Suprapubic skin (tissue), 4 donors: ENCODE results near the gene SHROOM4. TPM values are rescaled to one million over a fixed set of nuclear protein-coding genes. Genes with fewer than 3 reads are reported as not detected.

Experiments
- DNase-seq, 2 donors: peaks; one replicate each; pipeline ENCODE4 v3.0.0-alpha.2; 2019; ENCODE audit warnings: low spot score in 2 of 2
- H3K27ac ChIP-seq: fragments of 200-600 bp; sonication (generic); one replicate; pipeline ENCODE4 v1.5.1; 2019
- H3K27me3 ChIP-seq: fragments of 200-600 bp; sonication (generic); one replicate; pipeline ENCODE4 v1.5.1; 2019
- H3K36me3 ChIP-seq: fragments of 200-600 bp; sonication (generic); one replicate; pipeline ENCODE4 v1.5.1; 2019
- H3K4me1 ChIP-seq: fragments of 200-600 bp; sonication (generic); one replicate; pipeline ENCODE4 v1.5.1; 2019
- H3K4me3 ChIP-seq: fragments of 200-600 bp; sonication (generic); one replicate; pipeline ENCODE4 v1.5.1; 2019; ENCODE audit warnings: mild to moderate bottlenecking
- H3K9me3 ChIP-seq: fragments of 200-600 bp; sonication (generic); one replicate; pipeline ENCODE4 v1.5.1; 2019
- EP300 ChIP-seq: sonication (generic); formaldehyde crosslinking; IDR thresholded peaks from one replicate; pipeline ENCODE4 v1.6.1; 2017; ENCODE audit warnings: antibody characterized with exemption
- POLR2A ChIP-seq, 2 donors: fragments of 450-650 bp; IDR thresholded peaks; one replicate each; pipeline ENCODE4 v1.6.1; 2017; ENCODE audit warnings: antibody characterized with exemption in 2 of 2, mild to moderate bottlenecking in 2 of 2, moderate library complexity in 2 of 2
- POLR2AphosphoS5 ChIP-seq, 3 donors: sonication (generic); formaldehyde crosslinking; IDR thresholded peaks; one replicate each; pipeline ENCODE4 v1.6.1; 2017; ENCODE audit warnings: antibody characterized with exemption in 3 of 3
- WGBS: methylation state at CpG from one replicate; pipeline ENCODE4 v1.1.5; 2018; 5-methylcytosine and 5-hydroxymethylcytosine counted together
- total RNA-seq, 4 donors: library from RNA; depleted of rRNA; stranded (reverse); fragments of >200 nt; gene quantifications; one replicate each; pipeline ENCODE4 v1.1.0, GENCODE V29; 2016
- TF ChIP-seq, protein P1 (sequence below), 2 donors: fragments of 200-600 bp in 1 of 2; fragments of 450-650 bp in 1 of 2; sonication (generic) in 1 of 2; IDR thresholded peaks; one replicate each; pipeline ENCODE4 v1.5.1; 2016 to 2019; ENCODE audit warnings: antibody characterized with exemption in 2 of 2, mild to moderate bottlenecking in 1 of 2, moderate library complexity in 1 of 2

SHROOM4 gene
- total RNA-seq, 4 donors from 2014 or later, result 2.3 to 10.0 (median 4.4) TPM

DNA sequence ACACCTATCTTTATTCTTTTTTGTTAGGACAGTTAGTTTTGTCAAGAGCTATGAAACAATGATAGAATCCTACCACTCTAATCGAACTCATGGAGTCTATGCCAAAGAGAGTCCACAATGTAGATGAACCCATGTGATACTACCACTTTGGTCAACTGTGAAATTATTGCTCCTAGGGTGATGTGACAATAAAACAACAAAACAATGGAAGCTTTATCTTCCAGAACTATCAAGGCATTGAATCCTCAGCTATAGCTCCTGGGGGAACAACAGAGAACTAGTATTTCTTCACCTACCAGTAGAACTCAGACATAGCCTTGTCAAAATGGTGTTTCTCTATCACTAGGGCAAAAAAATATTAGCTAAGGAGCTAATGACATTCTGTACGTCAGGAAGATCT lies 62.9 kb downstream of the SHROOM4 start:
- WGBS, result 53% methylated on average over 2 of the region's 2 CpGs
- DNase-seq, result no peak
- no peaks in the 10 kb centered on the region for H3K27me3 ChIP-seq
- H3K9me3 ChIP-seq, result no peaks in the 10 kb centered on the region
- TF ChIP-seq EP300, result no peak
- TF ChIP-seq POLR2AphosphoS5 (IDR thresholded peaks at IDR 0.05), result no peak
- TF ChIP-seq, protein P1, sequence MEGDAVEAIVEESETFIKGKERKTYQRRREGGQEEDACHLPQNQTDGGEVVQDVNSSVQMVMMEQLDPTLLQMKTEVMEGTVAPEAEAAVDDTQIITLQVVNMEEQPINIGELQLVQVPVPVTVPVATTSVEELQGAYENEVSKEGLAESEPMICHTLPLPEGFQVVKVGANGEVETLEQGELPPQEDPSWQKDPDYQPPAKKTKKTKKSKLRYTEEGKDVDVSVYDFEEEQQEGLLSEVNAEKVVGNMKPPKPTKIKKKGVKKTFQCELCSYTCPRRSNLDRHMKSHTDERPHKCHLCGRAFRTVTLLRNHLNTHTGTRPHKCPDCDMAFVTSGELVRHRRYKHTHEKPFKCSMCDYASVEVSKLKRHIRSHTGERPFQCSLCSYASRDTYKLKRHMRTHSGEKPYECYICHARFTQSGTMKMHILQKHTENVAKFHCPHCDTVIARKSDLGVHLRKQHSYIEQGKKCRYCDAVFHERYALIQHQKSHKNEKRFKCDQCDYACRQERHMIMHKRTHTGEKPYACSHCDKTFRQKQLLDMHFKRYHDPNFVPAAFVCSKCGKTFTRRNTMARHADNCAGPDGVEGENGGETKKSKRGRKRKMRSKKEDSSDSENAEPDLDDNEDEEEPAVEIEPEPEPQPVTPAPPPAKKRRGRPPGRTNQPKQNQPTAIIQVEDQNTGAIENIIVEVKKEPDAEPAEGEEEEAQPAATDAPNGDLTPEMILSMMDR (IDR thresholded peaks at IDR 0.05), result no peak
- no peak for TF ChIP-seq POLR2A (IDR thresholded peaks at IDR 0.05)
- no peaks in the 10 kb centered on the region for H3K4me1 ChIP-seq
- no peaks in the 10 kb centered on the region for H3K36me3 ChIP-seq
- no peak overlapping the region for H3K27ac ChIP-seq
- no peak overlapping the region for H3K4me3 ChIP-seq

DNA sequence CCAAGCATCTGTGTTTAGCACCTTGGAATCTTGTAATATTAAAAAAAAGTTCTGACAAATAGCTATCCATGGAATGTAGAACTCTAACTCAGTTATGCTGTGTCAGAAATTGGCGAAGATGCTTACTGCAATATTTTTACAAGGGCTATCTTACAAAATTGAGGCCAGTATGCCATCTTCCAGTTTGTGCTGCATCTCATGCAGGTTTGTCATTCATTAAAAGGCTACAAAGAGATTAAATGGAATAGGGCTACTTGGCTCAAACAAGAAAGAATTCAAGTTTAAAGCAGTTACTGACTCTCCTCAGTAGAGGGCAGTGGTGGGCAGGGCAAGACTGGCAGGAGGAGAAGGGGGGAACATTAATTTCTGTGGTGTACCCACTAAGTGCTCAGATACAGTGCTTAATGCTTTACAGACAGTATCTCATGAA lies 66.5 kb downstream of the SHROOM4 start:
- H3K4me3 ChIP-seq, result no peak overlapping the region
- no peaks in the 10 kb centered on the region for H3K4me1 ChIP-seq
- no peaks in the 10 kb centered on the region for H3K9me3 ChIP-seq
- H3K27ac ChIP-seq, result no peak overlapping the region
- no peaks in the 10 kb centered on the region for H3K36me3 ChIP-seq
- DNase-seq, result no peak
- TF ChIP-seq, protein P1 (IDR thresholded peaks at IDR 0.05), result peak in 1 of 2 donors; percentile 43
- TF ChIP-seq POLR2AphosphoS5 (IDR thresholded peaks at IDR 0.05), result no peak
- no peak for TF ChIP-seq POLR2A (IDR thresholded peaks at IDR 0.05)
- no peak for TF ChIP-seq EP300
- 55% methylated on average over 1 of the region's 1 CpG for WGBS
- H3K27me3 ChIP-seq, result no peaks in the 10 kb centered on the region

DNA sequence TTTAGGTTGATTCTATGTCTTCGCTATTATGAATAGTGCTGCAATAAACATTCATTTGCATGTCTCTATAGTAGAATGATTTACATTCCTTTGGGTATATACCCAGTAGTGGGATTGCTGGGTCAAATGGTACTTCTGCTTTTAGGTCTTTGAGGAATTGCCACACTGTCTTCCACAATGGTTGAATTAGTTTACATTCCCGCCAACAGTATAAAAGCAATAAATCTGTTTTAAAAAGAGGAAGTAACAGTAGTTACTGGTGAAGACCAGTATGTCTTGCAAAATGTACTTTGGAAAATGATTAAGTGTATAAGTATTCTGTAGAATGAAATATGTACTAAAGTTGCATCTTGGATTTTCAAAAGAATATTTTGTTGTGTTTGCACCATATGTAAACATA lies 77.3 kb downstream of the SHROOM4 start:
- 78% methylated on average over 2 of the region's 2 CpGs for WGBS
- H3K9me3 ChIP-seq, result no peaks in the 10 kb centered on the region
- DNase-seq, result no peak
- no peaks in the 10 kb centered on the region for H3K27me3 ChIP-seq
- no peak overlapping the region for H3K4me3 ChIP-seq
- no peak overlapping the region for H3K27ac ChIP-seq
- H3K36me3 ChIP-seq, result no peaks in the 10 kb centered on the region
- TF ChIP-seq EP300 (no peak), POLR2A (IDR thresholded peaks at IDR 0.05) (no peak), POLR2AphosphoS5 (IDR thresholded peaks at IDR 0.05) (no peak)
- TF ChIP-seq, protein P1 (IDR thresholded peaks at IDR 0.05), result no peak
- H3K4me1 ChIP-seq, result no peaks in the 10 kb centered on the region

DNA sequence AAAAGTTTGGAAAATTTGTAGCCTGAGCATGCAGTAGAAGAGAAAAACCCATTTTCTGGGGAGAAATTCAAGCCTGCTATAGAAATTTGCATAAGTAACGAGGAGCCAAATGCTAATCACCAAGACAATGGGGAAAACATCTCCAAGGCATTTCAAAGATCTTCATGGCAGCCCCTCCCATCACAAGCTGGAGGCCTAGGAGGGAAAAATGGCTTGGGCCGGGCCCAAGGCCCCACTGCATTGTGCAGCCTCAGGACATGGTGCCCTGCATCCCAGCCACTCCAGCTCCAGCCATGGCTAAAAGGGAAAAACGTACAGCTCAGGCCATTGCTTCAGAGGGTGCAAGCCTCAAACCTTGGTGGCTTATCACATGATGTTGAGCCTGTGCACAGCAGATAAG lies 87.7 kb downstream of the SHROOM4 start:
- DNase-seq, result no peak

DNA sequence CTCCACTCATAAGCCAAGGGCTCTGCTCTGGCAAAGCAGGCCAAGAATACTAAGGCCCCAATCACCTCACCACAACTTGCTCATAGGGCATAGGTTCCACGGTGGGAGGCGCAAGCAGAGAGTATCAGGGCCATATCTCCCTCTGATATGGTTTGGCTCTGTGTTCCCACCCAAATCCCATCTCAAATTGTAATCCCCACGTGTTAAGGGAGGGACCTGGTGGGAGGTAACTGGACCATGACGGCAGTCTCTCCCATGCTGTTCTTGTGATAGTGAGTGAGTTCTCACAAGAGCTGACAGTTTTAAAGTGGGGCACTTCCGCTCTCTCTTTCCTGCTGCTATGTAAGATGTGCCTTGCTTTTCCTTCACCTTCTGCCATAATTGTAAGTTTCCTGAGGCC lies 88.7 kb downstream of the SHROOM4 start:
- no peak overlapping the region for H3K27ac ChIP-seq
- no peaks in the 10 kb centered on the region for H3K36me3 ChIP-seq
- no peaks in the 10 kb centered on the region for H3K4me1 ChIP-seq
- no peaks in the 10 kb centered on the region for H3K9me3 ChIP-seq
- WGBS, result 87% methylated on average over 5 of the region's 5 CpGs
- TF ChIP-seq POLR2AphosphoS5 (IDR thresholded peaks at IDR 0.05), result no peak
- TF ChIP-seq EP300, result no peak
- TF ChIP-seq, protein P1 (IDR thresholded peaks at IDR 0.05), result no peak
- no peak for TF ChIP-seq POLR2A (IDR thresholded peaks at IDR 0.05)
- H3K4me3 ChIP-seq, result no peak overlapping the region
- DNase-seq, result no peak
- no peaks in the 10 kb centered on the region for H3K27me3 ChIP-seq

More for the DNA sequence above, 87.7 kb downstream of the SHROOM4 start:
- Histone ChIP-seq H3K36me3 (no peaks in the 10 kb centered on the region), H3K27ac (no peak overlapping the region), H3K4me1 (no peaks in the 10 kb centered on the region), H3K27me3 (no peaks in the 10 kb centered on the region), H3K4me3 (no peak overlapping the region), H3K9me3 (no peaks in the 10 kb centered on the region)
- no peak for TF ChIP-seq POLR2AphosphoS5 (IDR thresholded peaks at IDR 0.05)
- TF ChIP-seq POLR2A (IDR thresholded peaks at IDR 0.05), result no peak
- TF ChIP-seq EP300, result no peak
- TF ChIP-seq, protein P1 (IDR thresholded peaks at IDR 0.05), result no peak
- 66% methylated on average over 3 of the region's 3 CpGs for WGBS
